Measurements from ENCODE around the gene CSTF2T.
"Not testable (repeated sequence)": the region's sequence is repeated elsewhere in the genome, so short reads cannot be mapped to it uniquely, and the experiment has no call there.

Gene CSTF2T

GRCh38 chr10:51696251-51696650 is 3.1 kb downstream of the CSTF2T start:
- no peak for DNase-seq

GRCh38 chr10:51694086-51694768 is 5.2 kb downstream of the CSTF2T start:
- no peak for DNase-seq

GRCh38 chr10:51691135-51691534 is 8.3 kb downstream of the CSTF2T start:
- no peak for DNase-seq

GRCh38 chr10:51689536-51689935 is 9.9 kb downstream of the CSTF2T start:
- DNase-seq, result no peak

GRCh38 chr10:51688826-51689225 is 10.6 kb downstream of the CSTF2T start:
- DNase-seq, result not testable (repeated sequence)

- no peak for DNase-seq
Measured at GRCh38 chr10:51687296-51687695, 12.1 kb downstream of the CSTF2T start.

- DNase-seq, result no peak
Measured at GRCh38 chr10:51685768-51686167, 13.6 kb downstream of the CSTF2T start.

- DNase-seq, result no peak
Measured at GRCh38 chr10:51683031-51683691, 16.2 kb downstream of the CSTF2T start.

- no peak for DNase-seq
Measured at GRCh38 chr10:51679841-51680240, 19.6 kb downstream of the CSTF2T start.

- DNase-seq, result no peak
Measured at GRCh38 chr10:51675088-51675487, 24.3 kb downstream of the CSTF2T start.

- DNase-seq, result no peak
Measured at GRCh38 chr10:51672039-51672535, 27.3 kb downstream of the CSTF2T start.

GRCh38 chr10:51669041-51669440 is 30.4 kb downstream of the CSTF2T start:
- no peak for DNase-seq

- DNase-seq, result no peak
Measured at GRCh38 chr10:51668336-51668689, 31.1 kb downstream of the CSTF2T start.

GRCh38 chr10:51667678-51668335 is 31.6 kb downstream of the CSTF2T start:
- peak; percentile 57 for DNase-seq

GRCh38 chr10:51666456-51666855 is 32.9 kb downstream of the CSTF2T start:
- DNase-seq, result no peak

GRCh38 chr10:51663086-51663485 is 36.3 kb downstream of the CSTF2T start:
- peak; percentile 30 for DNase-seq

- DNase-seq, result no peak
Measured at GRCh38 chr10:51659344-51659743, 40.1 kb downstream of the CSTF2T start.

- DNase-seq, result no peak
Measured at GRCh38 chr10:51658000-51658399, 41.4 kb downstream of the CSTF2T start.

- no peak for DNase-seq
Measured at GRCh38 chr10:51656503-51656902, 42.9 kb downstream of the CSTF2T start.

- peak; percentile 71 for DNase-seq
Measured at GRCh38 chr10:51654918-51655317, 44.5 kb downstream of the CSTF2T start.

GRCh38 chr10:51653025-51653424 is 46.4 kb downstream of the CSTF2T start:
- peak; percentile 66 for DNase-seq

- peak; percentile 61 for DNase-seq
Measured at GRCh38 chr10:51651063-51651462, 48.3 kb downstream of the CSTF2T start.

GRCh38 chr10:51649064-51649463 is 50.3 kb downstream of the CSTF2T start:
- no peak for DNase-seq
